CD4-positive, alpha-beta T cell treated with Interleukin-4 for 4 hours (primary cell): ENCODE results near the gene GALNS.
"Not testable (repeated sequence)": the region's sequence is repeated elsewhere in the genome, so short reads cannot be mapped to it uniquely, and the experiment has no call there.

Source experiments
- DNase-seq: peaks from one replicate; pipeline ENCODE4 v3.0.0-alpha.2; 2020

The GALNS gene

GRCh38 chr16:88834670-88835069, 22.1 kb downstream of the GALNS start:
- DNase-seq, result no peak

GRCh38 chr16:88833086-88833485, 23.7 kb downstream of the GALNS start:
- no peak for DNase-seq

- DNase-seq, result no peak
Observed at GRCh38 chr16:88831838-88832237, 24.9 kb downstream of the GALNS start.

GRCh38 chr16:88830783-88831182, 26.0 kb downstream of the GALNS start:
- no peak for DNase-seq

- no peak for DNase-seq
Observed at GRCh38 chr16:88830258-88830657, 26.5 kb downstream of the GALNS start.

GRCh38 chr16:88828711-88829110, 28.0 kb downstream of the GALNS start:
- DNase-seq, result no peak

GRCh38 chr16:88827727-88828126, 29.0 kb downstream of the GALNS start:
- DNase-seq, result no peak

GRCh38 chr16:88826070-88826840, 30.5 kb downstream of the GALNS start:
- DNase-seq, result no peak

GRCh38 chr16:88825146-88825545, 31.6 kb downstream of the GALNS start:
- DNase-seq, result no peak

- no peak for DNase-seq
Observed at GRCh38 chr16:88824256-88825077, 32.3 kb downstream of the GALNS start.

- not testable (repeated sequence) for DNase-seq
Observed at GRCh38 chr16:88823646-88824045, 33.1 kb downstream of the GALNS start.

- no peak for DNase-seq
Observed at GRCh38 chr16:88822281-88823040, 34.3 kb downstream of the GALNS start.

GRCh38 chr16:88821168-88821850, 35.4 kb downstream of the GALNS start:
- DNase-seq, result no peak

- DNase-seq, result no peak
Observed at GRCh38 chr16:88820385-88821025, 36.2 kb downstream of the GALNS start.

- DNase-seq, result no peak
Observed at GRCh38 chr16:88819126-88819525, 37.6 kb downstream of the GALNS start.

- no peak for DNase-seq
Observed at GRCh38 chr16:88818575-88818874, 38.2 kb downstream of the GALNS start.

GRCh38 chr16:88817785-88818574, 38.8 kb downstream of the GALNS start:
- DNase-seq, result no peak

- no peak for DNase-seq
Observed at GRCh38 chr16:88816736-88817535, 39.8 kb downstream of the GALNS start.

GRCh38 chr16:88815901-88816589, 40.7 kb downstream of the GALNS start:
- DNase-seq, result peak; percentile 39

- no peak for DNase-seq
Observed at GRCh38 chr16:88815227-88815626, 41.5 kb downstream of the GALNS start.
